Calu3 (cell line): ENCODE measurements around the gene TMEM9. TPM values are rescaled to one million over a fixed set of nuclear protein-coding genes. Genes with fewer than 3 reads are reported as not detected.

Experiments
- BruUV-seq: library from RNA; stranded (reverse); fragments of 400-500 nt; replicated peaks from 2 replicates; lab custom pipeline; 2021; lab: Mats Ljungman, UMichigan
- CTCF ChIA-PET: fragments of 300-600 bp; sonication (Branson Sonifier 250); formaldehyde crosslinking; loops from one replicate; lab custom pipeline; 2022; ENCODE audit warnings: antibody characterized with exemption; lab: Charles Lee
- DNase-seq: peaks from one replicate; pipeline ENCODE4 v3.0.0; 2022
- H3K27ac Mint-ChIP-seq: one replicate; pipeline ENCODE4 v1.8.0; 2022; ENCODE audit warnings: mixed read lengths; ENCODE audit not compliant: unreplicated experiment
- H3K27me3 Mint-ChIP-seq: one replicate; pipeline ENCODE4 v1.8.0; 2022; ENCODE audit warnings: mixed read lengths; ENCODE audit not compliant: unreplicated experiment
- H3K36me3 Mint-ChIP-seq: one replicate; pipeline ENCODE4 v1.8.0; 2022; ENCODE audit warnings: mild to moderate bottlenecking, moderate library complexity, mixed read lengths; ENCODE audit not compliant: insufficient read depth, unreplicated experiment
- H3K4me1 Mint-ChIP-seq: one replicate; pipeline ENCODE4 v1.8.0; 2022; ENCODE audit warnings: mild to moderate bottlenecking, low read depth, mixed read lengths; ENCODE audit not compliant: unreplicated experiment
- H3K4me3 Mint-ChIP-seq: one replicate; pipeline ENCODE4 v1.8.0; 2022; ENCODE audit warnings: mild to moderate bottlenecking, low read depth, moderate library complexity, mixed read lengths; ENCODE audit not compliant: unreplicated experiment
- H3K9me3 Mint-ChIP-seq: one replicate; pipeline ENCODE4 v1.8.0; 2022; ENCODE audit warnings: low read depth, mixed read lengths; ENCODE audit not compliant: unreplicated experiment
- intact Hi-C: fragments of 100-400 bp; cut with micrococcal nuclease; formaldehyde crosslinking; loops from one replicate; pipeline ENCODE4 v1.10.0; 2022; ENCODE audit not compliant: unreplicated experiment
- total RNA-seq: library from RNA; stranded (reverse); gene quantifications from 2 replicates; pipeline ENCODE4 v1.2.3, GENCODE V29; 2022
- TF ChIP-seq, protein P1 (sequence below): fragments of 200-600 bp; IDR thresholded peaks from one replicate; pipeline ENCODE4 v1.8.0; 2022; ENCODE audit warnings: antibody characterized with exemption; ENCODE audit not compliant: unreplicated experiment

TMEM9 gene
- total RNA-seq, 1 experiment from 2014 or later, result 99.5 TPM

GRCh38 chr1:201145132-201145531, 9.1 kb downstream of the TMEM9 start:
- Mint-ChIP-seq H3K4me3 (no peak overlapping the region), H3K27me3 (no peaks in the 10 kb centered on the region), H3K4me1 (no peaks in the 10 kb centered on the region), H3K9me3 (no peaks in the 10 kb centered on the region), H3K36me3 (peaks cover 40% of the 10 kb centered on the region), H3K27ac (no peak overlapping the region)
- no TSS peak for BruUV-seq
- CTCF ChIA-PET, result no interaction called here
- DNase-seq, result no peak
- intact Hi-C loops, result no loop called here
- TF ChIP-seq, protein P1, sequence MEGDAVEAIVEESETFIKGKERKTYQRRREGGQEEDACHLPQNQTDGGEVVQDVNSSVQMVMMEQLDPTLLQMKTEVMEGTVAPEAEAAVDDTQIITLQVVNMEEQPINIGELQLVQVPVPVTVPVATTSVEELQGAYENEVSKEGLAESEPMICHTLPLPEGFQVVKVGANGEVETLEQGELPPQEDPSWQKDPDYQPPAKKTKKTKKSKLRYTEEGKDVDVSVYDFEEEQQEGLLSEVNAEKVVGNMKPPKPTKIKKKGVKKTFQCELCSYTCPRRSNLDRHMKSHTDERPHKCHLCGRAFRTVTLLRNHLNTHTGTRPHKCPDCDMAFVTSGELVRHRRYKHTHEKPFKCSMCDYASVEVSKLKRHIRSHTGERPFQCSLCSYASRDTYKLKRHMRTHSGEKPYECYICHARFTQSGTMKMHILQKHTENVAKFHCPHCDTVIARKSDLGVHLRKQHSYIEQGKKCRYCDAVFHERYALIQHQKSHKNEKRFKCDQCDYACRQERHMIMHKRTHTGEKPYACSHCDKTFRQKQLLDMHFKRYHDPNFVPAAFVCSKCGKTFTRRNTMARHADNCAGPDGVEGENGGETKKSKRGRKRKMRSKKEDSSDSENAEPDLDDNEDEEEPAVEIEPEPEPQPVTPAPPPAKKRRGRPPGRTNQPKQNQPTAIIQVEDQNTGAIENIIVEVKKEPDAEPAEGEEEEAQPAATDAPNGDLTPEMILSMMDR, result no peak

- no TSS peak for BruUV-seq
- H3K4me3 Mint-ChIP-seq, result no peak overlapping the region
- no peaks in the 10 kb centered on the region for H3K27me3 Mint-ChIP-seq
- H3K4me1 Mint-ChIP-seq, result no peaks in the 10 kb centered on the region
- H3K27ac Mint-ChIP-seq, result no peak overlapping the region
- DNase-seq, result no peak
- CTCF ChIA-PET, result no interaction called here
- no peaks in the 10 kb centered on the region for H3K9me3 Mint-ChIP-seq
- intact Hi-C loops, result no loop called here
- peaks cover 42% of the 10 kb centered on the region for H3K36me3 Mint-ChIP-seq
- TF ChIP-seq, protein P1, result no peak
These were observed 9.6 kb downstream of the TMEM9 start for GRCh38 chr1:201144701-201145100.

DNA sequence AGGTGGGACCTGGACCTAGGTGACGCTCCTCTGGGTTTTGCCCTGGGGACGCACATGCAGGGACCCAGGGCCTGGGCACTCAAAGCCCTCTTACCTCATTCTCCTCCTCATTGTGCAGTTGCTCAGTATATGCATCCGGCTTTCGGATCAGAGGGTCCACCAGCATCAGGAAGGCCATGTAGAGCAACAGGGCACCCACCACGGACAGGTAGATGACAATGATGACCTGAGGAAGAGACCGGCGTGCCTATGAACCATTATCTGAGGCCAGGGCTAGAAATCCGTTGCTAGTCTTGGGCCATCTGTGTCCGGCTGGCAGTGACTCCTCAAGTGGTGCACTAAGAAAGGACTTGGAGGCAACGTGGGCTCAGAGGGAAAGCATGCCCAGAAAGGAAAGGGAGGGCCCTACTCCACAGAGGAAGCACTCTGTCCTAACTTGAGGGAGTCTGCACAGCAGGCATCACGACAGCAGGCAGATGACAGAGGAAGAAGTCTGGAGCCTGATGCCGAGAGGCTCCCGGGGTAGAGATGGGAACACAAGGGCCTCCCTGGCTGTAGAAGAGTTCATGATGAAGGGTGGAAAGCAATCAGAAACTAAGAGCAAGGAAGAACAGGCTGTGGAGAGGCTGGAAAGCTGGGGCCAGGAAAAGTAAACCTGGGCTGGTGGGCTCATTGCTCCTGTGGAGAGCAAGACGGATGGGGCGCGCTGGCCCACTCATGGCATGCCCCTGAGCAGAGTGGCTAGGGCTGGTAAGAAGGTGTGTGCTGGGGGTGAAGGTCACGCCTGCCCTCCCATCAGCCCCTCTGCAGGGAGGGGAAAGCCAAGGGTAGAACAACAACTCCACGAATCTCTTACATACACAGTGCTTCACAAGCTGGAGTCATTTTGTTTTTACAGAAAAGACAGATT, 10.3 kb downstream of the TMEM9 start:
- no peak for DNase-seq
- Mint-ChIP-seq H3K9me3 (no peaks in the 10 kb centered on the region), H3K27ac (no peak overlapping the region), H3K36me3 (peaks cover 35% of the 10 kb centered on the region), H3K27me3 (no peaks in the 10 kb centered on the region), H3K4me1 (no peaks in the 10 kb centered on the region), H3K4me3 (no peak overlapping the region)
- CTCF ChIA-PET, result no interaction called here
- TF ChIP-seq, protein P1, result no peak
- BruUV-seq, result no TSS peak
- intact Hi-C loops, result no loop called here

GRCh38 chr1:201142849-201143725, 11.2 kb downstream of the TMEM9 start:
- H3K27ac Mint-ChIP-seq, result no peak overlapping the region

More at GRCh38 chr1:201142849-201143725, 11.2 kb downstream of the TMEM9 start:
- H3K9me3 Mint-ChIP-seq, result no peaks in the 10 kb centered on the region
- no peak for DNase-seq
- peaks cover 35% of the 10 kb centered on the region for H3K36me3 Mint-ChIP-seq
- no TSS peak for BruUV-seq
- TF ChIP-seq, protein P1, result no peak
- intact Hi-C loops, result no loop called here
- CTCF ChIA-PET, result no interaction called here
- no peaks in the 10 kb centered on the region for H3K4me1 Mint-ChIP-seq
- no peak overlapping the region for H3K4me3 Mint-ChIP-seq
- H3K27me3 Mint-ChIP-seq, result no peaks in the 10 kb centered on the region
